Fibroblast of lung (primary cell): ENCODE measurements around the gene CASKIN1. TPM values are rescaled to one million over a fixed set of nuclear protein-coding genes. Genes with fewer than 3 reads are reported as not detected.

Experiments
- DNase-seq, 2 donors: peaks; one replicate each; pipeline versions ENCODE4 v3.0.0 to v3.0.0-alpha.2; 2010; ENCODE audit warnings: low read depth in 2 of 2
- H2AFZ ChIP-seq: 2 replicates; pipeline ENCODE4 v1.5.1; 2012; ENCODE audit warnings: low read length, control low read depth, inconsistent platforms
- H3K27ac ChIP-seq: 2 replicates; pipeline ENCODE4 v1.5.1; 2011; ENCODE audit warnings: low read length, control low read depth; ENCODE audit not compliant: insufficient read depth
- H3K27me3 ChIP-seq: 2 replicates; pipeline ENCODE4 v1.5.1; 2011; ENCODE audit warnings: mild to moderate bottlenecking, low read length; ENCODE audit not compliant: control insufficient read depth, insufficient read depth
- H3K36me3 ChIP-seq: 2 replicates; pipeline ENCODE4 v1.5.1; 2011; ENCODE audit warnings: low read length; ENCODE audit not compliant: control insufficient read depth, insufficient read depth
- H3K4me1 ChIP-seq: 2 replicates; pipeline ENCODE4 v1.5.1; 2011; ENCODE audit warnings: low read length; ENCODE audit not compliant: control insufficient read depth, insufficient read depth; ENCODE audit errors: extremely low read depth
- H3K4me2 ChIP-seq: 2 replicates; pipeline ENCODE4 v1.5.1; 2011; ENCODE audit warnings: low read length, control low read depth; ENCODE audit not compliant: insufficient read depth; ENCODE audit errors: extremely low read depth
- H3K4me3 ChIP-seq, 4 experiments: fragments of 200-600 bp in 1 of 4; sonication (generic) in 1 of 4; replicated peaks in 1 of 4; 2 replicates each; pipeline ENCODE4 v1.5.1; 2011 to 2016; ENCODE audit warnings: low read length in 4 of 4, low read depth in 3 of 4, mild to moderate bottlenecking in 3 of 4, control low read depth in 2 of 4, inconsistent platforms in 1 of 4, mixed read lengths in 1 of 4; ENCODE audit not compliant: insufficient read depth in 1 of 4; ENCODE audit errors: control extremely low read depth in 1 of 4
- H3K79me2 ChIP-seq: 2 replicates; pipeline ENCODE4 v1.5.1; 2012; ENCODE audit warnings: mild to moderate bottlenecking, low read length, inconsistent platforms; ENCODE audit not compliant: control insufficient read depth, insufficient read depth
- H3K9ac ChIP-seq: 2 replicates; pipeline ENCODE4 v1.5.1; 2011; ENCODE audit warnings: mild to moderate bottlenecking, low read length, control low read depth; ENCODE audit not compliant: insufficient read depth
- H3K9me3 ChIP-seq: 2 replicates; pipeline ENCODE4 v1.5.1; 2012; ENCODE audit warnings: low read depth, low read length; ENCODE audit not compliant: control insufficient read depth, insufficient read depth
- H4K20me1 ChIP-seq: 2 replicates; pipeline ENCODE4 v1.5.1; 2011; ENCODE audit warnings: low read length; ENCODE audit not compliant: control insufficient read depth, insufficient read depth; ENCODE audit errors: extremely low read depth
- EZH2 ChIP-seq: IDR thresholded peaks from 2 replicates; pipeline ENCODE4 v1.5.1; 2012; ENCODE audit warnings: low read length, control low read depth, mild to moderate bottlenecking; ENCODE audit errors: missing control alignments
- polyA plus RNA-seq, 2 donors: library from polyadenylated mRNA; depleted of rRNA in 1 of 2; stranded (reverse) in 1 of 2; unstranded in 1 of 2; fragments of >200 nt; gene quantifications; 2 replicates each; pipeline ENCODE4 v1.2.1, GENCODE V29; 2011 to 2012; ENCODE audit warnings: missing spikeins in 1 of 2
- total RNA-seq: library from RNA; depleted of rRNA; stranded (reverse); fragments of >200 nt; gene quantifications from 2 replicates; pipeline ENCODE4 v1.2.1, GENCODE V29; 2014
- TF ChIP-seq, protein P1 (sequence below), 2 donors: IDR thresholded peaks in 1 of 2; conservative IDR thresholded peaks in 1 of 2; 1 replicate in 1 of 2; 2 replicates in 1 of 2; pipeline ENCODE4 v1.5.1; 2011 to 2012; ENCODE audit warnings: low read length in 2 of 2, control low read depth in 1 of 2, inconsistent platforms in 1 of 2, low read depth in 1 of 2, mild to moderate bottlenecking in 1 of 2

The CASKIN1 gene
- total and polyA plus RNA-seq, 2 donors (not counting 1 experiment from before 2014, with no cell fraction given), result 0.01 to 0.17 TPM

DNA sequence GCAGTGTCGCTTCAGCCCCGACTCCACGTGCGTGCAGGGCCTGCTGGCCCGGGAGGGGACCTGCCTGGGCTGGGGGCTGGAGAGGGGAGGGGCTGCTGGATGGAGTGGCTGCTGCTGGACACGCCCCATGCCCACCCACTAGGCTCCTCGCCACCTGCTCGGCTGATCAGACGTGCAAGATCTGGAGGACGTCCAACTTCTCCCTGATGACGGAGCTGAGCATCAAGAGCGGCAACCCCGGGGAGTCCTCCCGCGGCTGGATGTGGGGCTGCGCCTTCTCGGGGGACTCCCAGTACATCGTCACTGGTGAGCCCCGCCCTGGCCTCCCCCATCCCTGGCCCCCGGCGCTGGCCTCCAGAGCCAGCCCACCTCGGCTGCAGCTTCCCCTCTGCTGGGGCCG is 11.9 kb upstream of the CASKIN1 start:
- H3K27ac ChIP-seq, result no peak overlapping the region
- H3K4me3 ChIP-seq, result no peak overlapping the region
- H2AFZ ChIP-seq, result no peak overlapping the region
- H3K4me2 ChIP-seq, result no peak overlapping the region
- peaks cover 27% of the 10 kb centered on the region for H3K36me3 ChIP-seq
- no peak for DNase-seq
- H3K9me3 ChIP-seq, result no peaks in the 10 kb centered on the region
- no peaks in the 10 kb centered on the region for H3K27me3 ChIP-seq
- no peak overlapping the region for H3K9ac ChIP-seq
- peaks cover 15% of the 10 kb centered on the region for H3K79me2 ChIP-seq
- H3K4me1 ChIP-seq, result peaks cover 9% of the 10 kb centered on the region
- TF ChIP-seq EZH2, result no peak
- TF ChIP-seq, protein P1, sequence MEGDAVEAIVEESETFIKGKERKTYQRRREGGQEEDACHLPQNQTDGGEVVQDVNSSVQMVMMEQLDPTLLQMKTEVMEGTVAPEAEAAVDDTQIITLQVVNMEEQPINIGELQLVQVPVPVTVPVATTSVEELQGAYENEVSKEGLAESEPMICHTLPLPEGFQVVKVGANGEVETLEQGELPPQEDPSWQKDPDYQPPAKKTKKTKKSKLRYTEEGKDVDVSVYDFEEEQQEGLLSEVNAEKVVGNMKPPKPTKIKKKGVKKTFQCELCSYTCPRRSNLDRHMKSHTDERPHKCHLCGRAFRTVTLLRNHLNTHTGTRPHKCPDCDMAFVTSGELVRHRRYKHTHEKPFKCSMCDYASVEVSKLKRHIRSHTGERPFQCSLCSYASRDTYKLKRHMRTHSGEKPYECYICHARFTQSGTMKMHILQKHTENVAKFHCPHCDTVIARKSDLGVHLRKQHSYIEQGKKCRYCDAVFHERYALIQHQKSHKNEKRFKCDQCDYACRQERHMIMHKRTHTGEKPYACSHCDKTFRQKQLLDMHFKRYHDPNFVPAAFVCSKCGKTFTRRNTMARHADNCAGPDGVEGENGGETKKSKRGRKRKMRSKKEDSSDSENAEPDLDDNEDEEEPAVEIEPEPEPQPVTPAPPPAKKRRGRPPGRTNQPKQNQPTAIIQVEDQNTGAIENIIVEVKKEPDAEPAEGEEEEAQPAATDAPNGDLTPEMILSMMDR (conservative IDR thresholded peaks at IDR 0.05 in 1 of 2, IDR thresholded peaks at IDR 0.05 in 1 of 2; ENCODE audit: low read depth in 1 of 2, low read length in 2 of 2), result no peak
- H4K20me1 ChIP-seq, result no peaks in the 10 kb centered on the region

GRCh38 chr16:2207872-2208271 is 11.5 kb upstream of the CASKIN1 start:
- no peak overlapping the region for H3K27ac ChIP-seq
- DNase-seq, result no peak
- peaks cover 27% of the 10 kb centered on the region for H3K36me3 ChIP-seq
- H3K9me3 ChIP-seq, result no peaks in the 10 kb centered on the region
- no peaks in the 10 kb centered on the region for H3K27me3 ChIP-seq
- H3K4me2 ChIP-seq, result no peak overlapping the region
- H3K79me2 ChIP-seq, result peaks cover 11% of the 10 kb centered on the region
- no peak overlapping the region for H3K4me3 ChIP-seq
- no peak for TF ChIP-seq EZH2
- TF ChIP-seq, protein P1 (conservative IDR thresholded peaks at IDR 0.05 in 1 of 2, IDR thresholded peaks at IDR 0.05 in 1 of 2; ENCODE audit: low read depth in 1 of 2, low read length in 2 of 2), result no peak
- no peak overlapping the region for H2AFZ ChIP-seq
- H3K4me1 ChIP-seq, result peaks cover 7% of the 10 kb centered on the region
- no peak overlapping the region for H3K9ac ChIP-seq
- H4K20me1 ChIP-seq, result no peaks in the 10 kb centered on the region

- DNase-seq, result no peak
- Histone ChIP-seq H3K4me3 (no peak overlapping the region), H3K9ac (no peak overlapping the region), H3K9me3 (no peaks in the 10 kb centered on the region), H3K4me1 (peaks cover 2% of the 10 kb centered on the region), H3K27me3 (no peaks in the 10 kb centered on the region), H3K79me2 (peaks cover 7% of the 10 kb centered on the region), H4K20me1 (no peaks in the 10 kb centered on the region), H3K27ac (no peak overlapping the region), H3K36me3 (peaks cover 25% of the 10 kb centered on the region), H2AFZ (no peak overlapping the region), H3K4me2 (no peak overlapping the region)
- TF ChIP-seq, protein P1 (conservative IDR thresholded peaks at IDR 0.05 in 1 of 2, IDR thresholded peaks at IDR 0.05 in 1 of 2; ENCODE audit: low read depth in 1 of 2, low read length in 2 of 2), result no peak
- TF ChIP-seq EZH2, result no peak
Measured at GRCh38 chr16:2206780-2207433, 10.5 kb upstream of the CASKIN1 start.
